Sigmoid colon (tissue), 4 donors: ENCODE data around the gene RLIM.

ENCODE experiments used
- CTCF ChIP-seq, 4 experiments: fragments of 450-650 bp in 3 of 4; fragments of 200-600 bp in 1 of 4; IDR thresholded peaks; one replicate each; pipeline ENCODE4 v1.5.1; 2016 to 2019; ENCODE audit warnings: antibody characterized with exemption in 4 of 4, mild to moderate bottlenecking in 3 of 4, moderate library complexity in 2 of 4
- POLR2A ChIP-seq, 2 donors: fragments of 450-650 bp; IDR thresholded peaks; one replicate each; pipeline ENCODE4 v1.6.1; 2016; ENCODE audit warnings: antibody characterized with exemption in 2 of 2, mild to moderate bottlenecking in 2 of 2, moderate library complexity in 2 of 2
- POLR2AphosphoS5 ChIP-seq, 4 donors: sonication (generic); formaldehyde crosslinking; IDR thresholded peaks; one replicate each; pipeline ENCODE4 v1.6.1; 2017; ENCODE audit warnings: antibody characterized with exemption in 4 of 4

GRCh38 chrX:74614093-74614909 lies at the start of gene RLIM:
- TF ChIP-seq POLR2AphosphoS5 (IDR thresholded peaks at IDR 0.05) (peak; percentile 85 to 95 (median 88)), CTCF (IDR thresholded peaks at IDR 0.05) (no peak), POLR2A (IDR thresholded peaks at IDR 0.05) (peak; percentile 37 to 72)
